GM12873 (cell line): ENCODE data around the gene SELENON.

Experiments
- TF ChIP-seq, protein P1 (sequence below): IDR thresholded peaks from 2 replicates; pipeline ENCODE4 v1.5.1; 2012; ENCODE audit warnings: low read depth, mild to moderate bottlenecking, moderate library complexity, low read length, control low read depth; ENCODE audit not compliant: insufficient read depth; ENCODE audit errors: missing control alignments

The SELENON gene

DNA sequence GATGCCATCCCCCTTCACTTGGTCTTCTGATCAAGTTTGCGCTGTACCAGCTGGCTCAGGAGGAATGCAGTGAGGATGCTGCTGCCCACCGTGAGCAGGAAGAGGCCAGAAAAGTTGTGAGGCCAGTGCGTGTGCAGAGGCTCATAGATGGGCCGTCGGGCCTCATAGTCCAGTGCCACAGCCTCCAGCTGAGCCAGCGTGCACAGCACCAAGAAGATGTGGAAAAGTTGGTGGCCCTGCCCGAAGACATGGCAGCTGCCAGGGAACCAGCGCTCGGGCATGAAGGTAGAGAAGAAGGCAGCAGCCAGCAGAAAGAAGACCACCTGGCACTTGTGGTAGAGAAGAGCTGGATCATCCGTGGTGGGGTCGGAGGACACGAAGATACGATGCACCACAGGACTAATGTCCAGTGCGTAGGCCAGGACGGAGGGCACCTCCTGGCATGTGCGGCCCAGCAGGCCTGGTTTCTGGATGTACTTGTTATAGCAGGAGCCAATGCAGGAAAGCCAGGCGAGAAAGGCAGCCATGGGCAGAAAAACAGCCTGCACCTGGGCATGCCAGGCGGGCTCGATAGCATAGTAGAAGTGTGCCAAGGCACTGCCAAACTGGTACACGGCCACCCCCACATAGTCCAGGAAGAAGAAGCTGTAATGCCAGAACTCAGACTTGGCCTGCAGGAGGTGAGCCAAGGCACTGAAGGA is 62.9 kb downstream of the SELENON start:
- TF ChIP-seq, protein P1, sequence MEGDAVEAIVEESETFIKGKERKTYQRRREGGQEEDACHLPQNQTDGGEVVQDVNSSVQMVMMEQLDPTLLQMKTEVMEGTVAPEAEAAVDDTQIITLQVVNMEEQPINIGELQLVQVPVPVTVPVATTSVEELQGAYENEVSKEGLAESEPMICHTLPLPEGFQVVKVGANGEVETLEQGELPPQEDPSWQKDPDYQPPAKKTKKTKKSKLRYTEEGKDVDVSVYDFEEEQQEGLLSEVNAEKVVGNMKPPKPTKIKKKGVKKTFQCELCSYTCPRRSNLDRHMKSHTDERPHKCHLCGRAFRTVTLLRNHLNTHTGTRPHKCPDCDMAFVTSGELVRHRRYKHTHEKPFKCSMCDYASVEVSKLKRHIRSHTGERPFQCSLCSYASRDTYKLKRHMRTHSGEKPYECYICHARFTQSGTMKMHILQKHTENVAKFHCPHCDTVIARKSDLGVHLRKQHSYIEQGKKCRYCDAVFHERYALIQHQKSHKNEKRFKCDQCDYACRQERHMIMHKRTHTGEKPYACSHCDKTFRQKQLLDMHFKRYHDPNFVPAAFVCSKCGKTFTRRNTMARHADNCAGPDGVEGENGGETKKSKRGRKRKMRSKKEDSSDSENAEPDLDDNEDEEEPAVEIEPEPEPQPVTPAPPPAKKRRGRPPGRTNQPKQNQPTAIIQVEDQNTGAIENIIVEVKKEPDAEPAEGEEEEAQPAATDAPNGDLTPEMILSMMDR, result no peak

DNA sequence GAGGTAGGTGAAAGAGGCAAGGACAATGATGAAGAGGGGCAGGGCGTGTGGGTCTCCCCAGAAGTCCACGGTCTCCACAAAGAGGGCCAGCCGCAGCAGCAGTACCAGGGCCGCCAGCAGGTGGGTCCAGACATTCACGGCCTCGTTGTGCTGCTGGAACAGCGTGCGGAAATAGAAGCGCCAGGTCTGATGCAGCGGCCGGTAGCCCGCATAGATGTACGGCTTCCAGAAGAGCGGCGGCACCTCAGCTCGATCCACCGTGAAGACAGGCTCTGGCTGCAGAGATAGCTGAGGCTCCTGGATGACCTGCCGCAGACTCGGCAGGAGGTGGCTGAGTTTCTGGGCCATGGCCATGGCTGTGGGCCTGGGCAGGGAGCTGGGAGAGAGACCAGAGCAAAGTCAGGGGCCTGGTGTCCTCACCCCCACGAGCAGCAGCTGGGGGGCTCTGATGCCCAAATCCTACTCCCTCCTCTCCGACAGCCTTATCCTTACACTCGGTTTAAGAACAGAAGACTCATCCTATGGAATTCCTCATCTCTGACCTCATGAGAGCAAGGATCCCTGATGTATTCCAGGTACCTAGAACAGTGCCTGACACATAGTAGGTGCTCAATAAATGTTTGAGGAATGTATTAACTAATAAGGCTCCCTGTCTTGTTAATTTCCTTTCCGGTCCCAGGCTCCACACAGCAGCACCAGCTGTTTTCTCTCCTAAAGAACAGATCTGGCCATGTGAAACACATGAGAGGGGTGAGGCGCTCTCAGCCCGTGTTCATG is 63.7 kb downstream of the SELENON start:
- TF ChIP-seq, protein P1, result no peak

DNA sequence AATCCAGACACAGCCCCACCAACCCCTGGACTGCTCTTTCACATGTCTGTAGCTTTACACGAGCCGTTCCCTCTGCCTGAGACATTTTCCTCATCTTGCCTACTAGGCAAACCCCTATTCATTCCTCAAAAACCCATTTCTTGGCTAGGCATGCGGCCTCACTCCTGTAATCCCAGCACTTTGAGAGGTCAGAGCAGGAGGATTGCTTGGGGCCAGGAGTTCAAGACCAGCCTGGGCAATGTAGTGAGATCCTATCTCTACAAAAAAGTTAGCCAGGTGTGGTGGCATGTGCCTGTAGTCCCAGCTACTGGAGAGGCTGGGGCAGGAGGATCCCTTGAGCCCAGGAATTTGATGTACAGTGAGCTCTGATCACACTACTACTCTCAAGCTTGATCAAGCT is 64.4 kb downstream of the SELENON start:
- TF ChIP-seq, protein P1, result no peak

DNA sequence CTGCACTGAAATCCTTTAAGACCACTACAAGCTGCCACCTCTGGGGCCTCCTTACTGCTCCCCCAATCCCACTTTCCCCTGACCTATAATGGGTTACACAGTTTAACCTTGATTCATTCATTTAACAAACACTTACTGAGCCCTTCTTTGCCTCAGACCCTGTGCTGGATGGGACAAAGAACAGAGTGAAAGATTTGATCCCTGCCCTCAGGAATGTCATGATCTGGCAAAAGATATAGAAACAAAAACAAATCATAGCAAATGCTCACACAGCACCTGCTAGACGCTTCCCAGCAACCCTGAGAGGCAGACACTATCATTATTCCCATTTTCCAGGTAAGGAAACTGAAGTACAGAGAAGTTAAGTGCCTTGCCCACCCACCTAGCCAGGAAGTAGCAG is 66.3 kb downstream of the SELENON start:
- TF ChIP-seq, protein P1, result no peak

DNA sequence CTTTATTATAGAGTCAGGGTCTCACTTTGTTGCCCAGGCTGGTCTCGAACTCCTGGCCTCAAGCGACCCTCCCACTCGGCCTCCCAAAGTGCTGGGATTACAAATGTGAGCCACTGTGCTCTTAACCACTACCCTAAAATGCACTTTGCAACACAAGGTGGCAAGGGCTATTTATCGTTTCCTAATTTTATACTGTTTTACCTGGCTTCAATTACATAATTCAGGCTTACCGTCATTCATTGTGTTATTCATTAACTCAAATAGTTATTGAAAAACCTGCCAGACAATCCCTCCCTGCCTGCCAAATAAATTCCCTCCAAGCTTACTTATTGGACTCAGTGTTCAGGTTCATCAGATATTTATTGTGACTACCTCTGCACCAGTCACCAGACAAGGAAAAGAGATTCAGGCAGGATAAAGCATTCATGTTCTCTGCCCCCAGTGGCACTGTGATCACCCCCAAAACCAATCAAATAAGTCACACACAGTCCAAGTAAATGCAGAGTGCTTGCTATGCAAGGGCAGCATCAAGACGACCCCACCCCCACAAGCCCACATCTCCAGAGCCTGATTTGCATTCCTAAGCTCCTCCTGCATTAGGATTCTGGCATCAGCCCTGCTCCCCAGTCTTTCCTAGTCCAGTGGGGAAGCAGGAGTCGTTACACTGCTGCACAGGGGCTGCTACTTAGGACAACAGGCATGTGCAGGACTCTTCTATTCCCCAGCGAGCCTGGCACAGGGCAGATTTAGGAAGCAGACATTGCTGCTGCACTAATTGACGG is 67.4 kb downstream of the SELENON start:
- TF ChIP-seq, protein P1, result no peak
